ENCODE data around the gene ANO7. TPM values are rescaled to one million over a fixed set of nuclear protein-coding genes. Genes with fewer than 3 reads are reported as not detected.

Gene ANO7
- total and polyA plus RNA-seq, 2 of the 13 experiments (the other 11 are each of a cell fraction or from before 2014, with no cell fraction given) = 4.1 to 4.9 TPM

GRCh38 chr2:241197947-241198346 lies 9.5 kb downstream of the ANO7 start:
- peaks cover 27% of the 10 kb centered on the region for H3K4me1 ChIP-seq (ENCODE audit: insufficient read depth, low read length)
- TF ChIP-seq POGZ (CRISPR knock-in tag; IDR thresholded peaks at IDR 0.05) (no peak), YEATS4 (CRISPR knock-in tag; IDR thresholded peaks at IDR 0.05; ENCODE audit: borderline replicate concordance) (no peak), ZMYM3 (CRISPR knock-in tag; IDR thresholded peaks at IDR 0.05) (no peak), ZNF878 (CRISPR knock-in tag; IDR thresholded peaks at IDR 0.05) (no peak), MIER2 (CRISPR knock-in tag; IDR thresholded peaks at IDR 0.05) (no peak), ZBTB10 (CRISPR knock-in tag; IDR thresholded peaks at IDR 0.05; ENCODE audit: borderline replicate concordance) (no peak), TRIM22 (IDR thresholded peaks at IDR 0.05) (no peak), ZMAT5 (CRISPR knock-in tag; IDR thresholded peaks at IDR 0.05; ENCODE audit: borderline replicate concordance, low read depth) (no peak)
- no peak overlapping the region for H3K9ac ChIP-seq (ENCODE audit: insufficient read depth, low read depth, low read length)
- H4K20me1 ChIP-seq (ENCODE audit: insufficient read depth, low read length) = no peaks in the 10 kb centered on the region
- H3K79me2 ChIP-seq (ENCODE audit: insufficient read depth, low read length) = no peaks in the 10 kb centered on the region
- intact Hi-C loops (cut with micrococcal nuclease; ENCODE audit: unreplicated experiment) = no loop called here
- no peak overlapping the region for H3K27ac ChIP-seq (ENCODE audit: extremely low read length, insufficient read depth, low read length)
- in situ Hi-C loops (cut with HindIII; ENCODE audit: extremely low pct_ligation_motif_present, low pct_unique_long_range_greater_than_20kb) = loop anchor here (5.0 kb wide), 1 partner anchor 356 kb away; no protein-coding TSS in a partner anchor
- ATAC-seq = no peak
- FAIRE-seq = no peak
- H2AFZ ChIP-seq (ENCODE audit: low read length) = no peak overlapping the region
- BruUV-seq (replicated peaks) = no TSS peak
- WGBS (ENCODE audit: low lambda C conversion rate) = 63% methylated on average over 6 of the region's 6 CpGs
- H3K27me3 ChIP-seq (ENCODE audit: control insufficient read depth in 1 of 2, insufficient read depth in 2 of 2, low read length in 2 of 2) = peaks cover 21 to 72% of the 10 kb centered on the region in 2 experiments
- no peak overlapping the region for H3K4me2 ChIP-seq (ENCODE audit: low read depth, low read length)
- H3K9me3 ChIP-seq (ENCODE audit: low read length) = no peaks in the 10 kb centered on the region
- ChIA-PET CTCF (ENCODE audit: low intra/inter-chr PET ratio, low total read pairs) (no interaction called here), POLR2A (no interaction called here)
- H3K36me3 ChIP-seq (replicated peaks in 1 of 2; ENCODE audit: control insufficient read depth in 1 of 2, insufficient read depth in 2 of 2, low read length in 2 of 2) = no peaks in the 10 kb centered on the region
- no peak for DNase-seq (ENCODE audit: low spot score)
- H3K4me3 ChIP-seq (replicated peaks in 1 of 3; ENCODE audit: insufficient read depth in 1 of 3, low read depth in 2 of 3, low read length in 3 of 3) = no peak overlapping the region
